ENCODE measurements around the gene IPCEF1. TPM values are rescaled to one million over a fixed set of nuclear protein-coding genes. Genes with fewer than 3 reads are reported as not detected.

Gene IPCEF1
- total and polyA plus RNA-seq, 2 of the 8 experiments (the other 6 are each of a cell fraction or from before 2014, with no cell fraction given), result 0.41 to 0.78 TPM

GRCh38 chr6:154266560-154267099, 90.0 kb downstream of the IPCEF1 start (continued):
- TF ChIP-seq, protein P1, sequence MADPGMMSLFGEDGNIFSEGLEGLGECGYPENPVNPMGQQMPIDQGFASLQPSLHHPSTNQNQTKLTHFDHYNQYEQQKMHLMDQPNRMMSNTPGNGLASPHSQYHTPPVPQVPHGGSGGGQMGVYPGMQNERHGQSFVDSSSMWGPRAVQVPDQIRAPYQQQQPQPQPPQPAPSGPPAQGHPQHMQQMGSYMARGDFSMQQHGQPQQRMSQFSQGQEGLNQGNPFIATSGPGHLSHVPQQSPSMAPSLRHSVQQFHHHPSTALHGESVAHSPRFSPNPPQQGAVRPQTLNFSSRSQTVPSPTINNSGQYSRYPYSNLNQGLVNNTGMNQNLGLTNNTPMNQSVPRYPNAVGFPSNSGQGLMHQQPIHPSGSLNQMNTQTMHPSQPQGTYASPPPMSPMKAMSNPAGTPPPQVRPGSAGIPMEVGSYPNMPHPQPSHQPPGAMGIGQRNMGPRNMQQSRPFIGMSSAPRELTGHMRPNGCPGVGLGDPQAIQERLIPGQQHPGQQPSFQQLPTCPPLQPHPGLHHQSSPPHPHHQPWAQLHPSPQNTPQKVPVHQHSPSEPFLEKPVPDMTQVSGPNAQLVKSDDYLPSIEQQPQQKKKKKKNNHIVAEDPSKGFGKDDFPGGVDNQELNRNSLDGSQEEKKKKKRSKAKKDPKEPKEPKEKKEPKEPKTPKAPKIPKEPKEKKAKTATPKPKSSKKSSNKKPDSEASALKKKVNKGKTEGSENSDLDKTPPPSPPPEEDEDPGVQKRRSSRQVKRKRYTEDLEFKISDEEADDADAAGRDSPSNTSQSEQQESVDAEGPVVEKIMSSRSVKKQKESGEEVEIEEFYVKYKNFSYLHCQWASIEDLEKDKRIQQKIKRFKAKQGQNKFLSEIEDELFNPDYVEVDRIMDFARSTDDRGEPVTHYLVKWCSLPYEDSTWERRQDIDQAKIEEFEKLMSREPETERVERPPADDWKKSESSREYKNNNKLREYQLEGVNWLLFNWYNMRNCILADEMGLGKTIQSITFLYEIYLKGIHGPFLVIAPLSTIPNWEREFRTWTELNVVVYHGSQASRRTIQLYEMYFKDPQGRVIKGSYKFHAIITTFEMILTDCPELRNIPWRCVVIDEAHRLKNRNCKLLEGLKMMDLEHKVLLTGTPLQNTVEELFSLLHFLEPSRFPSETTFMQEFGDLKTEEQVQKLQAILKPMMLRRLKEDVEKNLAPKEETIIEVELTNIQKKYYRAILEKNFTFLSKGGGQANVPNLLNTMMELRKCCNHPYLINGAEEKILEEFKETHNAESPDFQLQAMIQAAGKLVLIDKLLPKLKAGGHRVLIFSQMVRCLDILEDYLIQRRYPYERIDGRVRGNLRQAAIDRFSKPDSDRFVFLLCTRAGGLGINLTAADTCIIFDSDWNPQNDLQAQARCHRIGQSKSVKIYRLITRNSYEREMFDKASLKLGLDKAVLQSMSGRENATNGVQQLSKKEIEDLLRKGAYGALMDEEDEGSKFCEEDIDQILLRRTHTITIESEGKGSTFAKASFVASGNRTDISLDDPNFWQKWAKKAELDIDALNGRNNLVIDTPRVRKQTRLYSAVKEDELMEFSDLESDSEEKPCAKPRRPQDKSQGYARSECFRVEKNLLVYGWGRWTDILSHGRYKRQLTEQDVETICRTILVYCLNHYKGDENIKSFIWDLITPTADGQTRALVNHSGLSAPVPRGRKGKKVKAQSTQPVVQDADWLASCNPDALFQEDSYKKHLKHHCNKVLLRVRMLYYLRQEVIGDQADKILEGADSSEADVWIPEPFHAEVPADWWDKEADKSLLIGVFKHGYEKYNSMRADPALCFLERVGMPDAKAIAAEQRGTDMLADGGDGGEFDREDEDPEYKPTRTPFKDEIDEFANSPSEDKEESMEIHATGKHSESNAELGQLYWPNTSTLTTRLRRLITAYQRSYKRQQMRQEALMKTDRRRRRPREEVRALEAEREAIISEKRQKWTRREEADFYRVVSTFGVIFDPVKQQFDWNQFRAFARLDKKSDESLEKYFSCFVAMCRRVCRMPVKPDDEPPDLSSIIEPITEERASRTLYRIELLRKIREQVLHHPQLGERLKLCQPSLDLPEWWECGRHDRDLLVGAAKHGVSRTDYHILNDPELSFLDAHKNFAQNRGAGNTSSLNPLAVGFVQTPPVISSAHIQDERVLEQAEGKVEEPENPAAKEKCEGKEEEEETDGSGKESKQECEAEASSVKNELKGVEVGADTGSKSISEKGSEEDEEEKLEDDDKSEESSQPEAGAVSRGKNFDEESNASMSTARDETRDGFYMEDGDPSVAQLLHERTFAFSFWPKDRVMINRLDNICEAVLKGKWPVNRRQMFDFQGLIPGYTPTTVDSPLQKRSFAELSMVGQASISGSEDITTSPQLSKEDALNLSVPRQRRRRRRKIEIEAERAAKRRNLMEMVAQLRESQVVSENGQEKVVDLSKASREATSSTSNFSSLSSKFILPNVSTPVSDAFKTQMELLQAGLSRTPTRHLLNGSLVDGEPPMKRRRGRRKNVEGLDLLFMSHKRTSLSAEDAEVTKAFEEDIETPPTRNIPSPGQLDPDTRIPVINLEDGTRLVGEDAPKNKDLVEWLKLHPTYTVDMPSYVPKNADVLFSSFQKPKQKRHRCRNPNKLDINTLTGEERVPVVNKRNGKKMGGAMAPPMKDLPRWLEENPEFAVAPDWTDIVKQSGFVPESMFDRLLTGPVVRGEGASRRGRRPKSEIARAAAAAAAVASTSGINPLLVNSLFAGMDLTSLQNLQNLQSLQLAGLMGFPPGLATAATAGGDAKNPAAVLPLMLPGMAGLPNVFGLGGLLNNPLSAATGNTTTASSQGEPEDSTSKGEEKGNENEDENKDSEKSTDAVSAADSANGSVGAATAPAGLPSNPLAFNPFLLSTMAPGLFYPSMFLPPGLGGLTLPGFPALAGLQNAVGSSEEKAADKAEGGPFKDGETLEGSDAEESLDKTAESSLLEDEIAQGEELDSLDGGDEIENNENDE (IDR thresholded peaks at IDR 0.05; ENCODE audit: insufficient replicate concordance, low read length), result no peak
- no peak for TF ChIP-seq TAF1 (IDR thresholded peaks at IDR 0.05; ENCODE audit: low read depth, low read length)
